Activated CD8-positive, alpha-beta memory T cell treated with anti-CD3 and anti-CD28 coated beads, Interleukin-2, amount 50 U/mL, for 1 hour (primary cell): Measurements from ENCODE around the gene MTNR1B.

Source experiments
- DNase-seq: peaks from one replicate; pipeline ENCODE4 v3.0.0-alpha.2; 2020; ENCODE audit errors: extremely low read depth

MTNR1B gene

GRCh38 chr11:92969634-92970347 is at the start of gene MTNR1B:
Gene MTNR1B (plus strand): TSS chr11:92969651. CDS start chr11:92969726, 75 bp downstream.
- no peak for DNase-seq

DNA sequence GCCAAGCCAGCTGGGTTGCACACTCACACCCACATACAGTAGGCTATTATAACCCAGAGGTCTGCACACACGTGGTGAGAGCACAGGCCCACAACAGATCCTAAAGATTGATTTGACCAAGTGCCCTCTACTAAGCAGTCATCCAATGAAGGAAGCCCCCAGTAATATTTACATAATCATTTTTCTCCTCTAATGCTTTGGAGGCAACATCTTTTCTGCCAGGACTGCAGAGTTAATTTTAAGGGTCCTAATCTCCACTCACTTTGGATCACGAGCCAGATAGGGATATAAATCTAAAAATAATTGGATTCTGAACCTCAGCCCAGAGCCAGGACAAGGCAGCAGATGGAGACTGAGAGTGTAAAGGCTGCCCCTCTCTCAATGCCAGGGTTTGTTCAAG is 49.1 kb upstream of the MTNR1B start:
- DNase-seq = no peak

- DNase-seq = no peak
Observed at GRCh38 chr11:92922731-92923130, 46.7 kb upstream of the MTNR1B start.

GRCh38 chr11:92929246-92929645 is 40.2 kb upstream of the MTNR1B start:
- no peak for DNase-seq

GRCh38 chr11:92929653-92930052 is 39.8 kb upstream of the MTNR1B start:
- no peak for DNase-seq

GRCh38 chr11:92931746-92932422 is 37.6 kb upstream of the MTNR1B start:
- DNase-seq = no peak

- DNase-seq = no peak
Observed at GRCh38 chr11:92939305-92939704, 30.1 kb upstream of the MTNR1B start.

- no peak for DNase-seq
Observed at GRCh38 chr11:92941676-92942571, 27.5 kb upstream of the MTNR1B start.

DNA sequence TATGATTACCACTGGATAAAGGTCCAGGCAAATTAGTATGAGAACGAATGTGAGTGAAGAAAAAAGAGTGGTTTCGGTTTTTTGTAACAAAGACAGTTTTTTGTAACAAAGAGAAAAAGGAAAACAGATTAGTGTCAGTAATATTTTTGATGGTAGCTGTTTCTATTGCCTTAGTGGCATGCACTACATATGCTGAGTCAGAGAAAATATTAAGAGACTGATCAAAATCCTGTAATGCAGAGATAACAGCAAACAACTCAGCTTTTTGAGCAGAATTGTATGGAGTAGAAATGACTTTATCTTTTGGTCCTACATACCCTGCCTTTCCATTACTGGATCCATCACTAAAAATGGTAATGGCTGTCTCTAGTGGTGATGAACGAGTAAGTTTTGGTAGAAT is 22.7 kb upstream of the MTNR1B start:
- DNase-seq = no peak

DNA sequence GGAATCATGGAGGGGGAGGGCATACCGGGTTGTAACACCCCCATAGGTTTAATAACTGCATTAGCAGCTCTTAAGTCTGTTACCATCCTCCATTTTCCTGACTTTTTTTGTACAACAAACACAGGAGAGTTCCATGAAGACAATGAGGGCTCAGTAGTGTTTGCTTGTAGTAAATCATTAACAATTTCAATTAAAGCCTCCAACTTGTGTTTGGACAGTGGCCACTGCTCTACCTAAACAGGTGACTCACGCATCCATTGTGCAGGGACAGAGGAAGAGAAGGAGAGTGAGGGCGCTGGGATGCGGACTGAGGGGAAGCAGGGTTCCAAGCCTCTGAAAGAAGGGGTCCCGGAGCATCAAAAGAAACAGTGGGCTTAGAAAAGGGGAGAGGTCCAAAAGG is 21.3 kb upstream of the MTNR1B start:
- DNase-seq = no peak

DNA sequence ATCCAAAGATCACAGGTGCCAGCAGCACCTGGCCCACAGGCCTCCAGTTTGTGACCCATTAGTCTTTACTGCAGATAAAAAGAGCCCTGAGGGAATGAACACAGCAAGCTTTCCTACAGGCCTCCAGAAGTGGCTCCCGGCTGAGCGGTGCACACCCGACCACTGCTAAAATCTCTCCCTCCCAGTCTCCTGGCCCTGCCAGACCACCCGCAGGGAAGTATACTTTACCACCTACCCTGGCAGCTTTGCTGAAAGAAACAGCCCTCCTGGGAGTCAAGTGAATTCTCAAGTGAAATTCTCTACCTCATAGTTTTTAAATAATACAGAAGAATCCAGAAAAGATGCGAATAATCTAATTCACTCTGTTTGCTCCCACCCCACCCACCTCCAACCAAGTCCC is 15.4 kb upstream of the MTNR1B start:
- DNase-seq = no peak

DNA sequence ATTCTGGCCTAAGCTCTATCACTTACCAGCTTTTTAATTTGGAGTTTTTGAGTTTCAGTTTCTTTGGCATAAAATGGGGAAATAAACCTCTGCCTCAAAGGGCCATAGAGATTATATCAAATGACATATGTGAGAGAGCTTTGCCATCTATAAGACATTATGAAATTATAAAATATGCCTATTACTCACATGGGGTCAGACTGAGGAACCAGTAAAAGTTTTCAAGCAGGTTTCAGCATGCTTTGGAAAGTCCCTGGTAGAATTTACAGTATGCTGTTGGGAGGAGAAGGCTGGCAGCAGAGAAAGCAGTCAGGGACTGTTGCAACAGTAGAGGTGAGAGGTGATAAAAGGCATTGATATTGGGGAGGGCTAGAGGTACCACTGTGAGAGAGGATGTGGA is 13.6 kb upstream of the MTNR1B start:
- DNase-seq = no peak

DNA sequence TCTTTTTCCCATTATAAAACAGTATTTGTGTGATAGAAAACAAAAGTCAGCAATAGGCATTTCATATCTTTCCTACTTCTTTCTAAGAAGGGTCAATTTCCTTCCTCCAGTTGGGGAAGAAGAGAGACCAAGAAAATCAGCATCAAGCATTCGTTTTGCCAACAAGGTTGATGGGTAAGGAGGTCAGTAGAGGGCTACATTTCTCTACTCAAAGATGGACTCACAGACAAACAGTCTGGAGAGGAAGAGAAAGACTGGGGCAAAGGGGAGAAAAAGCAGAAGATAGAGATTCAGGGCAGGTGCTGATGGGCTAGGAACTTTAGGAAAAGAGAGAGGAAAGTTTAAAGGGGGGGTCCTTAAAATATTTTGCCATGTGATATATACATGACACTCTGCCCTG is 8.6 kb upstream of the MTNR1B start:
- DNase-seq = no peak

- no peak for DNase-seq
Observed at GRCh38 chr11:92962446-92962845, 7.0 kb upstream of the MTNR1B start.

DNA sequence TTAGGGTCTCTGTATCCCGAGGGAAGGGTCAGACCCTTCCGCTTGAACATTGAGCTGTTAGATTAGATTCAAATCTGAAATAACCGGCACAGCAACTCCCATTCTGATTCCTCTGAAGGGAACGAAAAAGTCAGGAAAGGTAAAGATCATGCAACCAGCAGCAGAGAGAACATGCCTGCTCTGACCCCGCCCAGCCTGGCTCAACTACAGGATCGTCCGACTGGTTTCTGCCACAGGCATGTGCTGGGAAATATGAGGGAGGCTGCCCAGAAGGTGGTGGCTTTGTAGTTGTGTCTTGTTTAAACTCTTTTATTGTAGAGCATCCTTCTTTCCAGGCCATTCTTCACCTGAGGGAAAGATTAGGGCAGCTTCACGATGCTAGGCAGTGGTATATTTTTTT is 5.0 kb upstream of the MTNR1B start:
- DNase-seq = no peak

GRCh38 chr11:92965196-92965595 is 4.3 kb upstream of the MTNR1B start:
- DNase-seq = no peak

DNA sequence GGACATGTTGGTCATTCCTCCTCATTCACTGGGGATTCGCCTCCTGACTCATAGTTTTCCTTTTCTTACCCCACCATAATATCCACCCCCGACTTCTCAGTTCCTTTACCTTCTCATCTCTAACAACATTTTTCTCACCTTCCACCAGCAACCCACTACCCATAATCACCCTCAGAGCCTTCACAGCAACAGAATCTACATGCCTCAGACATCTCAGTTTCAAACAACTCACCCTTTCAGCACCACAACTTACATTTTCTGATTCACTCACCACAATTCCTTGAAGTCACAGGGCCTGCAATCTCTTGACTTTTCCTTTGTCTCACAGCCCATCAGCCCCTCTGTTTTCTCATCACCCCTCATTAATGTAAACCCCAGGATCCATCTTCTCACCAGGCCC is 2.3 kb upstream of the MTNR1B start:
- DNase-seq = no peak

DNA sequence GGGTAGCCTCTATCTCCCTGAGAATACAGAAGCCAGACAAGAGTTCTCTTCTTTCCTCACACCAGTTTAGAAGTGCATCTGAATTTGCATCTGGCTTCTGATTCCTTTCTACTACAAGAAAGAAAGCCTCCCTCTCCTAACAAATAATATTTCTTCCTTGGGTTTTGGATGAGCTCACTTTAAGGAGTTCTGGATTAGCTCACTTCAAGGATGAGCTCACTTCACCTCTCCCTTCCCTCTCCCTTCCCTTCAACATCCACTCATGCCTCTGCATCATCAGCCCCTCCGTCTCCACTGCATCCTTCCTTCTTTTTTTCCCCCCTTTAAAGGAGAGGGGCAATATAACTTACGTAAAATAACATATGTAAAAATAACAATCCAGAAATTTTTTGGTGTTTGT is 1.6 kb upstream of the MTNR1B start:
- no peak for DNase-seq

- no peak for DNase-seq
Observed at GRCh38 chr11:92969293-92969633, 188 bp upstream of the MTNR1B start.

GRCh38 chr11:92972248-92972647 is 2.8 kb downstream of the MTNR1B start:
- no peak for DNase-seq

DNA sequence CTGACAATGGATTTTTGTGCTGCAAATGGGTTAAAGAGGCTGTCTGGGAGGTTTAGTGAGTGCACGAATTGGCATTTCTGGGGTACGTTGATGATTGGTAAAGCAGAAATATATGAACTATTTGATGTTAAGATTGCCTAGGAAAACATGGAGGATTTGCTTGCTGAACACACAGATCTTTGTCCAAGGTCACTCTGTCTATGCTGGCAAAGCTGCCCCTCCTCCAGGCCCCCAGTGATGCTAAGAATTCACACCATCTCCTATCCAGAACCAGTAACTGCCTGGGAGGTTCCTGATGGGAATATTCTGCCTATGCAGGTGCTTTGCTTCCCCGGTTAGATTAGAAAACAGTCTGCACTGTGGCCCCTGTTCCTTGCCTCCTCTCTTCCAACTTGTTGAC is 5.8 kb downstream of the MTNR1B start:
- DNase-seq = no peak

- no peak for DNase-seq
Observed at GRCh38 chr11:92976681-92977080, 7.2 kb downstream of the MTNR1B start.

GRCh38 chr11:92977401-92977800 is 8.0 kb downstream of the MTNR1B start:
- DNase-seq = no peak
